HepG2 (cell line): ENCODE results near the gene ATP5F1E. TPM values are rescaled to one million over a fixed set of nuclear protein-coding genes. Genes with fewer than 3 reads are reported as not detected.

Experiments used
- ATAC-seq: fragments of 200-7000 bp; cut with Tn5 transposase; 3 replicates; pipeline ENCODE4 v1.9.1; 2020; ENCODE audit warnings: mild to moderate bottlenecking, moderate library complexity
- BruUV-seq: library from RNA; stranded (reverse); fragments of 400-500 nt; replicated peaks from 2 replicates; lab custom pipeline; 2021; lab: Mats Ljungman, UMichigan
- CTCF ChIA-PET: fragments of 300-600 bp; formaldehyde crosslinking; extraction: SDS; loops from one replicate; lab custom pipeline; 2021; ENCODE audit warnings: low total read pairs, inconsistent platforms, low intra/inter-chr PET ratio; lab: Yijun Ruan, JAX
- POLR2A ChIA-PET: fragments of 350-600 bp; sonication (Branson Sonifier 250); formaldehyde crosslinking; loops from one replicate; lab custom pipeline; 2020; ENCODE audit warnings: antibody characterized with exemption, inconsistent platforms; lab: Yijun Ruan, JAX
- DNase-seq: peaks from one replicate; pipeline ENCODE4 v3.0.0-alpha.2; 2015; ENCODE audit warnings: low spot score
- FAIRE-seq: peaks from 3 replicates; lab custom pipeline; 2011; peaks lifted over from hg19 to GRCh38; lab: Jason Lieb, UNC
- H2AFZ ChIP-seq: one replicate; pipeline ENCODE4 v1.6.1; 2011; ENCODE audit warnings: low read length, inconsistent platforms
- H3K27ac ChIP-seq: fragments of 300-600 bp; 3 replicates; pipeline ENCODE4 v1.8.0; 2011; ENCODE audit warnings: mixed run types, mild to moderate bottlenecking, mixed read lengths, low read length, inconsistent platforms; ENCODE audit not compliant: insufficient read depth; ENCODE audit errors: extremely low read length
- H3K27me3 ChIP-seq, 2 experiments: fragments of 200-600 bp in 1 of 2; 2 replicates in 1 of 2; 3 replicates in 1 of 2; pipeline versions ENCODE4 v1.6.0 to v1.8.0; 2011; ENCODE audit warnings: low read length in 2 of 2, mild to moderate bottlenecking in 2 of 2, moderate library complexity in 2 of 2, inconsistent platforms in 1 of 2; ENCODE audit not compliant: insufficient read depth in 2 of 2, control insufficient read depth in 1 of 2
- H3K36me3 ChIP-seq, 2 experiments: fragments of 200-600 bp in 1 of 2; replicated peaks in 1 of 2; 2 replicates in 1 of 2; 3 replicates in 1 of 2; pipeline versions ENCODE4 v1.5.1 to v1.8.0; 2011; ENCODE audit warnings: low read length in 2 of 2, inconsistent platforms in 1 of 2; ENCODE audit not compliant: insufficient read depth in 2 of 2, control insufficient read depth in 1 of 2
- H3K4me1 ChIP-seq: 2 replicates; pipeline ENCODE4 v1.5.1; 2012; ENCODE audit warnings: low read length, inconsistent platforms; ENCODE audit not compliant: insufficient read depth
- H3K4me2 ChIP-seq: 2 replicates; pipeline ENCODE4 v1.6.0; 2011; ENCODE audit warnings: low read depth, low read length, inconsistent platforms
- H3K4me3 ChIP-seq, 3 experiments: fragments of 200-600 bp in 1 of 3; sonication (generic), shearing (Covaris generic) in 1 of 3; replicated peaks in 1 of 3; 2 replicates each; pipeline ENCODE4 v1.5.1; 2011 to 2016; ENCODE audit warnings: low read length in 3 of 3, inconsistent platforms in 2 of 3, low read depth in 2 of 3, mild to moderate bottlenecking in 2 of 3, control low read depth in 1 of 3, mixed read lengths in 1 of 3; ENCODE audit not compliant: insufficient read depth in 1 of 3
- H3K79me2 ChIP-seq: one replicate; pipeline ENCODE4 v1.6.1; 2011; ENCODE audit warnings: low read length, inconsistent platforms; ENCODE audit not compliant: insufficient read depth
- H3K9ac ChIP-seq: 2 replicates; pipeline ENCODE4 v1.6.0; 2011; ENCODE audit warnings: mild to moderate bottlenecking, low read depth, low read length, inconsistent platforms; ENCODE audit not compliant: insufficient read depth
- H3K9me3 ChIP-seq: 2 replicates; pipeline ENCODE4 v1.5.1; 2012; ENCODE audit warnings: mild to moderate bottlenecking, low read length
- H4K20me1 ChIP-seq: 2 replicates; pipeline ENCODE4 v1.6.0; 2011; ENCODE audit warnings: inconsistent platforms, mild to moderate bottlenecking, low read length, moderate library complexity; ENCODE audit not compliant: insufficient read depth
- CREB1 ChIP-seq, 2 experiments: fragments of 450-650 bp in 1 of 2; IDR thresholded peaks; 2 replicates each; pipeline ENCODE4 v1.6.1; 2016 to 2017; ENCODE audit warnings: control low read depth in 1 of 2, mild to moderate bottlenecking in 1 of 2, missing compliant biosample characterization in 1 of 2, missing genetic modification characterization in 1 of 2
- GATAD2A ChIP-seq: IDR thresholded peaks from 2 replicates; pipeline ENCODE4 v1.6.1; 2016
- GTF3A ChIP-seq: sonication (generic); formaldehyde crosslinking; conservative IDR thresholded peaks from 2 replicates; pipeline ENCODE4 v1.4.0; 2020; ENCODE audit warnings: mild to moderate bottlenecking, missing genetic modification reagents
- HOXA7 ChIP-seq: sonication (generic); formaldehyde crosslinking; IDR thresholded peaks from 2 replicates; pipeline ENCODE4 v1.8.1; 2022; ENCODE audit warnings: mild to moderate bottlenecking, missing genetic modification reagents, moderate library complexity
- JUND ChIP-seq: sonication (generic); formaldehyde crosslinking; IDR thresholded peaks from 2 replicates; pipeline ENCODE4 v1.8.0; 2022; ENCODE audit warnings: mild to moderate bottlenecking, missing genetic modification reagents
- KDM3A ChIP-seq: IDR thresholded peaks from 2 replicates; pipeline ENCODE4 v1.6.1; 2018; ENCODE audit warnings: low read depth, missing compliant biosample characterization
- KMT2B ChIP-seq: IDR thresholded peaks from 2 replicates; pipeline ENCODE4 v1.6.1; 2016; ENCODE audit warnings: missing genetic modification reagents, missing compliant biosample characterization
- NFYB ChIP-seq: sonication (generic); formaldehyde crosslinking; IDR thresholded peaks from 2 replicates; pipeline ENCODE4 v1.4.0; 2020; ENCODE audit warnings: missing genetic modification reagents
- SATB2 ChIP-seq: sonication (generic); formaldehyde crosslinking; IDR thresholded peaks from 2 replicates; pipeline ENCODE4 v1.5.0; 2020; ENCODE audit warnings: missing genetic modification reagents
- TARDBP ChIP-seq: sonication (generic); formaldehyde crosslinking; IDR thresholded peaks from 2 replicates; pipeline ENCODE4 v1.8.0; 2022; ENCODE audit warnings: mild to moderate bottlenecking, missing genetic modification reagents
- TCF7 ChIP-seq: sonication (generic); IDR thresholded peaks from 2 replicates; pipeline ENCODE4 v1.6.1; 2016; ENCODE audit warnings: antibody characterized with exemption, low read depth
- ZFP36 ChIP-seq: fragments of 150-350 bp; IDR thresholded peaks from 2 replicates; pipeline ENCODE4 v1.6.1; 2018; ENCODE audit warnings: borderline replicate concordance, low read length, low read depth; ENCODE audit not compliant: partially characterized antibody
- ZNF24 ChIP-seq: fragments of 450-650 bp; IDR thresholded peaks from 2 replicates; pipeline ENCODE4 v1.6.1; 2017; ENCODE audit warnings: antibody characterized with exemption, mild to moderate bottlenecking
- WGBS: methylation state at CpG from one replicate; pipeline ENCODE4 v1.1.6; 2017; ENCODE audit warnings: low lambda C conversion rate; 5-methylcytosine and 5-hydroxymethylcytosine counted together
- in situ Hi-C: cut with HindIII; loops from 2 replicates; pipeline ENCODE4 v1.10.0; 2017; ENCODE audit warnings: low pct_unique_long_range_greater_than_20kb; ENCODE audit not compliant: extremely low pct_ligation_motif_present
- intact Hi-C: fragments of 100-400 bp; cut with micrococcal nuclease; formaldehyde crosslinking; loops from one replicate; pipeline ENCODE4 v1.10.0; 2022; ENCODE audit not compliant: unreplicated experiment
- polyA plus RNA-seq, 8 experiments: library from polyadenylated mRNA; depleted of rRNA in 3 of 8; stranded (reverse) in 7 of 8; unstranded in 1 of 8; fragments of >200 nt; fragmentation: Illumina TruSeq in 4 of 8; extraction: Trizol in 4 of 8; gene quantifications; 2 replicates each; pipeline versions ENCODE4 v1.2.1 to v1.2.3, GENCODE V29; 2011 to 2016; ENCODE audit warnings: low read depth in 4 of 8, missing spikeins in 1 of 8, mixed read lengths in 1 of 8; ENCODE audit not compliant: insufficient read depth in 1 of 8
- total RNA-seq, 5 experiments: library from RNA; depleted of rRNA; stranded (reverse); fragments of >200 nt; fragmentation: Illumina TruSeq; extraction: Trizol; gene quantifications; 2 replicates each; pipeline ENCODE4 v1.2.3, GENCODE V29; 2016; ENCODE audit warnings: low read depth in 1 of 5

ATP5F1E gene
- total and polyA plus RNA-seq, 2 of the 13 experiments (the other 11 are each of a cell fraction or from before 2014, with no cell fraction given), result 121 to 134 TPM

DNA sequence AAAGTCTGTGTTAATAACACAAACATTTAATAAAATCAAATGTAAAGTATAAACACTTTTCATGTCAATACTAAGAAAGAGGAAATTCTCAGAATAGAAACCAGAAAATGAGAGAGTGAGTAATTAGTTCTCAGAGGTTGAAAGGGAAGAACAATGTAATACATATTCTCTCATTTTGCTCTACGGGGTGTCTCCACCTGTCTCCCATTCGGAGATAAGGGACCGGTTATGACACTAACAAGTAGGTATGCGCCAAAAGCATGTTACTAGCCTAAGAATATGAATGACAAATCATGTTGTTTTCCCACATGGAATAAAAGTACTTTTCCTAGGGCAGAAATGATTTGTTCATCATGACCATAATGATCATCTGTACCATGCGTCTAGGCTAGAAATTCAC, 46.1 kb upstream of the ATP5F1E start:
- no peak overlapping the region for H3K4me3 ChIP-seq
- H4K20me1 ChIP-seq, result no peaks in the 10 kb centered on the region
- H3K9me3 ChIP-seq, result no peaks in the 10 kb centered on the region
- ATAC-seq, result no peak
- FAIRE-seq, result no peak
- ChIA-PET CTCF (no interaction called here), POLR2A (no interaction called here)
- no peak overlapping the region for H3K4me2 ChIP-seq
- H3K79me2 ChIP-seq, result no peaks in the 10 kb centered on the region
- H3K4me1 ChIP-seq, result no peaks in the 10 kb centered on the region
- H3K27ac ChIP-seq, result no peak overlapping the region
- no peak overlapping the region for H2AFZ ChIP-seq
- TF ChIP-seq TARDBP (CRISPR knock-in tag), result no peak
- no peak for TF ChIP-seq ZNF24
- TF ChIP-seq SATB2 (CRISPR knock-in tag), result no peak
- no peak for TF ChIP-seq HOXA7
- no peak for TF ChIP-seq JUND (CRISPR knock-in tag)
- no peak for TF ChIP-seq KMT2B (CRISPR knock-in tag)
- TF ChIP-seq TCF7, result no peak
- no peak for TF ChIP-seq GATAD2A
- TF ChIP-seq KDM3A, result no peak
- TF ChIP-seq NFYB (CRISPR knock-in tag), result no peak
- TF ChIP-seq CREB1 (IDR thresholded peaks at IDR 0.05), result no peak
- TF ChIP-seq CREB1 (CRISPR knock-in tag; IDR thresholded peaks at IDR 0.05), result no peak
- TF ChIP-seq ZFP36, result no peak
- TF ChIP-seq GTF3A (CRISPR knock-in tag), result no peak
- WGBS, result 27% methylated on average over 5 of the region's 5 CpGs
- no peak overlapping the region for H3K9ac ChIP-seq
- intact Hi-C loops, result no loop called here
- H3K27me3 ChIP-seq, result peaks cover 3 to 40% of the 10 kb centered on the region in 2 experiments; a peak in 4 of 5 replicates
- in situ Hi-C loops, result no loop called here
- no peaks in the 10 kb centered on the region for H3K36me3 ChIP-seq
- no peak for DNase-seq
- BruUV-seq, result no TSS peak
